PC-9 (cell line): ENCODE measurements around the gene CENPC.

Source experiments
- EZH2 ChIP-seq: fragments of 200-600 bp; sonication (generic); IDR thresholded peaks from 2 replicates; pipeline ENCODE4 v1.8.0; 2017; ENCODE audit warnings: antibody characterized with exemption, low read depth
- TF ChIP-seq, protein P1 (sequence below): fragments of 200-600 bp; sonication (generic); conservative IDR thresholded peaks from 2 replicates; pipeline ENCODE4 v1.6.1; 2017; ENCODE audit warnings: mixed run types, antibody characterized with exemption, mild to moderate bottlenecking, moderate library complexity

DNA sequence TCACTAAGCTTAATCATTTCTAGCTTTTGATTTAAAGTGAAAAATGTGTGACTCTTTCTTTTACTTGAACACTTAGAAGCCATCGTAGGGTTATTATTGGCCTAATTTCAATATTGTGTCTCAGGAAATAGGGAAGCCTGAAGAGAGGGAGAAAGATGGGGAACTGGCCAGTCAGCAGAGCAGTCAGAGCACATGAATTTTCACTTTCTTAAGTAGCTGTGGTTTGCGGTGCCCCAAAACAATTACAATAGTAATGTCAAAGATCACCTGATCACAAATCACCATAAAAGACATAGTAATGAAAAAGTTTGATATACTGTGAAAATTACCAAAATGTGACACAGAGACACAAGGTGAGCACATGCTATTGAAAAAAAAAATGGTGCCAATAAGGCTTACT is 45.5 kb downstream of the CENPC start:
- TF ChIP-seq, protein P1, sequence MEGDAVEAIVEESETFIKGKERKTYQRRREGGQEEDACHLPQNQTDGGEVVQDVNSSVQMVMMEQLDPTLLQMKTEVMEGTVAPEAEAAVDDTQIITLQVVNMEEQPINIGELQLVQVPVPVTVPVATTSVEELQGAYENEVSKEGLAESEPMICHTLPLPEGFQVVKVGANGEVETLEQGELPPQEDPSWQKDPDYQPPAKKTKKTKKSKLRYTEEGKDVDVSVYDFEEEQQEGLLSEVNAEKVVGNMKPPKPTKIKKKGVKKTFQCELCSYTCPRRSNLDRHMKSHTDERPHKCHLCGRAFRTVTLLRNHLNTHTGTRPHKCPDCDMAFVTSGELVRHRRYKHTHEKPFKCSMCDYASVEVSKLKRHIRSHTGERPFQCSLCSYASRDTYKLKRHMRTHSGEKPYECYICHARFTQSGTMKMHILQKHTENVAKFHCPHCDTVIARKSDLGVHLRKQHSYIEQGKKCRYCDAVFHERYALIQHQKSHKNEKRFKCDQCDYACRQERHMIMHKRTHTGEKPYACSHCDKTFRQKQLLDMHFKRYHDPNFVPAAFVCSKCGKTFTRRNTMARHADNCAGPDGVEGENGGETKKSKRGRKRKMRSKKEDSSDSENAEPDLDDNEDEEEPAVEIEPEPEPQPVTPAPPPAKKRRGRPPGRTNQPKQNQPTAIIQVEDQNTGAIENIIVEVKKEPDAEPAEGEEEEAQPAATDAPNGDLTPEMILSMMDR = no peak
- no peak for TF ChIP-seq EZH2
